ENCODE measurements around the gene PLCD1. TPM values are rescaled to one million over a fixed set of nuclear protein-coding genes. Genes with fewer than 3 reads are reported as not detected.

PLCD1 gene
- total and polyA plus RNA-seq, 2 of the 13 experiments (the other 11 are each of a cell fraction or from before 2014, with no cell fraction given), result 10.1 to 12.4 TPM

GRCh38 chr3:37997342-37997741 lies 32.1 kb downstream of the PLCD1 start:
- BruUV-seq (replicated peaks), result no TSS peak
- no peak overlapping the region for H3K9ac ChIP-seq (ENCODE audit: insufficient read depth, low read depth, low read length)
- H4K20me1 ChIP-seq (ENCODE audit: insufficient read depth, low read length), result no peaks in the 10 kb centered on the region
- H3K9me3 ChIP-seq (ENCODE audit: low read length), result no peaks in the 10 kb centered on the region
- ChIA-PET POLR2A (interaction anchor here (0.6 to 1.5 kb wide), 5 partner anchors 8 to 168 kb away, joined by 3 to 5 read pairs (median 4); partner anchors contain the start of gene OXSR1), CTCF (ENCODE audit: low intra/inter-chr PET ratio, low total read pairs) (interaction anchor here (1.5 to 1.8 kb wide), 2 partner anchors 23 to 142 kb away, joined by 6 to 10 read pairs; no protein-coding TSS in a partner anchor)
- in situ Hi-C loops (cut with HindIII; ENCODE audit: extremely low pct_ligation_motif_present, low pct_unique_long_range_greater_than_20kb) (no loop called here), intact Hi-C loops (cut with micrococcal nuclease; ENCODE audit: unreplicated experiment) (no loop called here)
- H3K36me3 ChIP-seq (replicated peaks in 1 of 2; ENCODE audit: control insufficient read depth in 1 of 2, insufficient read depth in 2 of 2, low read length in 2 of 2), result no peaks in the 10 kb centered on the region
- H3K4me1 ChIP-seq (ENCODE audit: insufficient read depth, low read length), result peaks cover 76% of the 10 kb centered on the region
- H3K4me2 ChIP-seq (ENCODE audit: low read depth, low read length), result no peak overlapping the region
- no peak overlapping the region for H2AFZ ChIP-seq (ENCODE audit: low read length)
- FAIRE-seq (no peak), ATAC-seq (no peak), DNase-seq (ENCODE audit: low spot score) (no peak)
- H3K27me3 ChIP-seq (ENCODE audit: control insufficient read depth in 1 of 2, insufficient read depth in 2 of 2, low read length in 2 of 2), result peaks cover 0 to 17% of the 10 kb centered on the region in 2 experiments; a peak in 2 of 5 replicates
- no peak overlapping the region for H3K4me3 ChIP-seq (replicated peaks in 1 of 3; ENCODE audit: insufficient read depth in 1 of 3, low read depth in 2 of 3, low read length in 3 of 3)
- TF ChIP-seq ZNF788 (CRISPR knock-in tag; IDR thresholded peaks at IDR 0.05; ENCODE audit: borderline replicate concordance) (no peak), ZNF30 (CRISPR knock-in tag; IDR thresholded peaks at IDR 0.05) (no peak), MBNL3 (CRISPR knock-in tag; conservative IDR thresholded peaks at IDR 0.05) (no peak), RARA (CRISPR knock-in tag; IDR thresholded peaks at IDR 0.05) (no peak), HMG20A (CRISPR knock-in tag; IDR thresholded peaks at IDR 0.05; ENCODE audit: borderline replicate concordance) (no peak), SUZ12 (IDR thresholded peaks at IDR 0.05; ENCODE audit: low read depth, low read length) (no peak)
- TF ChIP-seq, protein P1, sequence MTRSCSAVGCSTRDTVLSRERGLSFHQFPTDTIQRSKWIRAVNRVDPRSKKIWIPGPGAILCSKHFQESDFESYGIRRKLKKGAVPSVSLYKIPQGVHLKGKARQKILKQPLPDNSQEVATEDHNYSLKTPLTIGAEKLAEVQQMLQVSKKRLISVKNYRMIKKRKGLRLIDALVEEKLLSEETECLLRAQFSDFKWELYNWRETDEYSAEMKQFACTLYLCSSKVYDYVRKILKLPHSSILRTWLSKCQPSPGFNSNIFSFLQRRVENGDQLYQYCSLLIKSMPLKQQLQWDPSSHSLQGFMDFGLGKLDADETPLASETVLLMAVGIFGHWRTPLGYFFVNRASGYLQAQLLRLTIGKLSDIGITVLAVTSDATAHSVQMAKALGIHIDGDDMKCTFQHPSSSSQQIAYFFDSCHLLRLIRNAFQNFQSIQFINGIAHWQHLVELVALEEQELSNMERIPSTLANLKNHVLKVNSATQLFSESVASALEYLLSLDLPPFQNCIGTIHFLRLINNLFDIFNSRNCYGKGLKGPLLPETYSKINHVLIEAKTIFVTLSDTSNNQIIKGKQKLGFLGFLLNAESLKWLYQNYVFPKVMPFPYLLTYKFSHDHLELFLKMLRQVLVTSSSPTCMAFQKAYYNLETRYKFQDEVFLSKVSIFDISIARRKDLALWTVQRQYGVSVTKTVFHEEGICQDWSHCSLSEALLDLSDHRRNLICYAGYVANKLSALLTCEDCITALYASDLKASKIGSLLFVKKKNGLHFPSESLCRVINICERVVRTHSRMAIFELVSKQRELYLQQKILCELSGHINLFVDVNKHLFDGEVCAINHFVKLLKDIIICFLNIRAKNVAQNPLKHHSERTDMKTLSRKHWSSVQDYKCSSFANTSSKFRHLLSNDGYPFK (CRISPR knock-in tag; IDR thresholded peaks at IDR 0.05; ENCODE audit: borderline replicate concordance), result no peak
- TF ChIP-seq, protein P2, sequence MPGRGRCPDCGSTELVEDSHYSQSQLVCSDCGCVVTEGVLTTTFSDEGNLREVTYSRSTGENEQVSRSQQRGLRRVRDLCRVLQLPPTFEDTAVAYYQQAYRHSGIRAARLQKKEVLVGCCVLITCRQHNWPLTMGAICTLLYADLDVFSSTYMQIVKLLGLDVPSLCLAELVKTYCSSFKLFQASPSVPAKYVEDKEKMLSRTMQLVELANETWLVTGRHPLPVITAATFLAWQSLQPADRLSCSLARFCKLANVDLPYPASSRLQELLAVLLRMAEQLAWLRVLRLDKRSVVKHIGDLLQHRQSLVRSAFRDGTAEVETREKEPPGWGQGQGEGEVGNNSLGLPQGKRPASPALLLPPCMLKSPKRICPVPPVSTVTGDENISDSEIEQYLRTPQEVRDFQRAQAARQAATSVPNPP (CRISPR knock-in tag; IDR thresholded peaks at IDR 0.05), result no peak
- WGBS (ENCODE audit: low lambda C conversion rate), result 65% methylated on average over 5 of the region's 10 CpGs
- H3K27ac ChIP-seq (ENCODE audit: extremely low read length, insufficient read depth, low read length), result no peak overlapping the region
- H3K79me2 ChIP-seq (ENCODE audit: insufficient read depth, low read length), result no peaks in the 10 kb centered on the region

All from HepG2 (cell line).